Stimulated activated CD4-positive, alpha-beta T cell treated with anti-CD3 and anti-CD28 coated beads, Interleukin-1b, Interleukin-23, amount 100 ng/mL, for 48 hours (primary cell): Measurements from ENCODE around the gene HMOX2.

Experiments used
- DNase-seq: peaks from one replicate; pipeline ENCODE4 v3.0.0-alpha.2; 2020

The HMOX2 gene

DNA sequence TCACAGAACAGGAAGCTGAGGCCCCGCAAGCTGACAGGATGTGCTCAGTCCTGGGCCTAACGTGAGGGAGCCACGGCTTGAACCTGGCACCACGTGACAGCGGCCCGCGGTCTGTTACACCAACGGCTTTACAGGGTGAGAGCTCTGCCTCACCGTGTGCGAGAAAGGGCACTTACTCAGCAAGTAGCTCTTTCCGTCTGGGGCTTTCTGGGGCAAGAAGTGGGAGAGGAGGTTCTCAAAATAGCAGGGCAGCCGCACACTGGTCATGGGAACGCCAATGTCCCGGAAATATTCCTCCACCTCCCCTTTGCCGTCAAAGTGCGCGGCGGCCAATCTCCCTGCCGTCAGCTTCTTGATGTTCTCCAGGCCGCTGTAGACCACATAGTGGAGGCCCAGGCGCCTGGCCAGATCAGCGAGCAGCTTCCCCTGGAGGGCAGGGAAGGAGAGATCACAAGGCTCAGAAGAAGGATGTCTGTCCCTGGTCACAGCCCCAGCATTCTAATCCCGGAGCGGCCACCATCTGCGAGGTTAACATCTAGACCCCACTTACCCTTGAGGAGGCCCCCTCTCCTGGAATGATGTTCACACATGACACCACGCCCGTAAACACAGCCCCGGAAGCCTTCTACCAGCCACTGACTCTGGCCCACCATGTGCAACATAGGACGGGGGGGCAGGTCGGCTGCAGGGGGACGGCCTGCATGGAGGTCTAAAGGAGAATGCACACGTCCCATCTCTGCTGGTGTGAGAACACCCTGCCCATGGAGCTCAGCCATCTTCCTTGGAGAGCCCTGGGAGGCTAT lies 10.0 kb upstream of the HMOX2 start:
- DNase-seq: peak; percentile 48

DNA sequence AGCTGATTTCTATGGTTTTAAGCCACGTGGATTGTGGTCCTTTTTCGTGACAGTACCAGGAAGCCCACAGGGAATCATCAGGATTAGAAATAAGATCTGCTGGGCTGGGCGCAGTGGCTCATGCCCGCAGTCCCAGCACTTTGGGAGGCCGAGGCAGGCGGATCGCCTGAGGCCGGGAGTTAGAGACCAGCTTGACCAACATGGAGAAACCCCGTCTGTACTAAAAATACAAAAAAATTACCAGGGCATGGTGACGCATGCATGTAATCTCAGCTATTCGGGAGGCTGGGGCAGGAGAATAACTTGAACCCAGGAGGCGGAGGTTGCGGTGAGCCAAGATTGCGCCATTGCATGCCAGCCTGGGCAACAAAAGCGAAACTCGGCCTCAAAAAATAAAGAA lies 8.3 kb upstream of the HMOX2 start:
- DNase-seq: no peak

DNA sequence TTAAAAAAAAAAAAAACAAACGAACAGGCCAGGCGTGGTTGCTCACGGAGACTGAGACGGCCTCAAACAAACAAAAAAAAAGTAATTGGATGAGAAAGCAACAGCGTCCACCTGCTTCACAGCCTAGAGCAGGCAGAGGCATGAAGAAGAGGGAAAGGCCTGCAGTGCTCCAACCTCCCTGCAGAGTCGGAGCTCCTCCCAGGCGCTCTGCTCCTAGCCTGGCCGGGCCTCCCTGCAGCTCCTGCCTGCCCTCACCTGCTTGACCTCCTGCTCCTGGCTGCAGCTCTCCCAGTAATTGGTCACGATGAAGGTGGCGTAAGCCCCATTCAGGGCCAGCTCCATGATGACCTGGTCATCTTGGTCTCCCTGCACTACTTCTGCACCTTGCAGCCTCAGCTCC lies 7.2 kb upstream of the HMOX2 start:
- no peak for DNase-seq

DNA sequence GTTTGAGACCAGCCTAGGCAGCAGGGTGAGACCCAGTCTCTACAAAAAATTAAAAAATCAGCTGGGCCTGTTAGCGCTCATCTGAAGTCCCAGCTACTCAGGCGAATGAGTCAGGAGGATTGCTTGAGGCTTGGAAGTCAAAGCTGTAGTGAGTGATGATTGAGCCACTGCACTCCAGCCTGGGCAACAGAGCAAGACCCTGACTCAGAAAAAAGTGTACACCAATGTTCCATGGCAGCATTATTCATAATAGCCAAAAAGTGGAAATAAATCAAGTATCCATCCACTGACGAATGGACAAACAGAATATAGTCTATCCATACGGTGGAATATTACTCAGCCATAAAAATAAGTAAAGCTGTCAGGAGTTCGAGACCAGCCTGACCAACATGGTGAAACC lies 4.3 kb upstream of the HMOX2 start:
- no peak for DNase-seq

DNA sequence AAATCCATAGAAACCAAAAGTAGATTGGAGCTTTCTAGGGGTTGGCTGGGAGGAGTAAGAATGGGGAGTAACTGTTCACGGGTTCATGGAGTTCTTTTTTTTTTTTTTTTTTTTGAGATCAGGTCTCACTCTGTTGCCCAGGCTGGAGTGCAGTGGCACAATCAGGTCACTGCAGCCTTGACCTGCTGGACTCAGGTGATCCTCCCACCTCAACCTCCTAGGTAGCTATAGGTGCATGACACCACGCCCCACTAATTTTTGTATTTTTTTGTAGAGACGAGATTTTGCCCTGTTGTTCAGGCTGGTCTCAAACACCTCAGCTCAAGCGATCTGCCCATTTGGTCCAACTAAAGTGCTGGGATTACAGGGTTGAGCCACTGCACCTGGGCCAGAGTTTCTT lies 3.3 kb upstream of the HMOX2 start:
- no peak for DNase-seq

DNA sequence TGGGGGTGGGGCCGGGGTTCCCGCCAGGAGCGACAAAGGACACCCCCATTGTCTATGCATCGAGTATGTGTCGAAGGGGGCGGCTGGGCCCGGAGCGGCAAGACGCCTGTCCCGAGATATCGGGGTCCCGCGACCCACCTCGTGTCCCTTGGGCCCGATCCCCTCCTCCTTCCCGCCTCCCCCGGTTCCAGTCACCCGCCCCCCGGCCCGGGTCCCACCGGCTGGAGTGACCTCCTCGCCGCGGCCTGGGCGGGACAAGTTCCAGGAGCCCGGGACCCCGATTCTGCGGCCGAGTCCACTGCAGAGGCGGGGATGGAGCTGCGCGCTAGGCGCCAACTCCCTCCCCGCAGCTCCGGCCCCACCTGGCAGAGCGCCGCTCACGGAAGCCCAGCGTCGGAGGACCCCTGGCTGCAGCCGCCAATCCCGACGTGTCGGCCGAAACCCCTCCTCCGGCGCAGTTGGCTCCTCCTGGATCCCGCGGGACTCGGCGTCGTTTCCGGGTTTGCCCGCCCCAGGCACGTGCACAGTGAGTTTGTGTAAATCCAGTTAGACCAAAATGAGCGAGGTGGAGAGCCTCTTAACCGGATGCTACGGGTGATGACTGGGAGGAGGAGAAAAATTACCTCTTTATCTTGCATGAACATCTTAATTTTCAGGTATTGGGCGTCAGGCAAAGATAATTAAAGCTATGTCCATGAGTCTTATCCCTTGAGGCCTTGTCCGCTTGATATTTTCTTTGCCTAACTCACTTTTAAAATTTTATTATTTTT lies 1.8 kb upstream of the HMOX2 start, which contains the start of gene NMRAL1:
Gene NMRAL1 (minus strand): TSS at position 434 of the 770 bp plus-strand sequence. CDS start 493 bp downstream, outside the sequence.
- DNase-seq: peak; percentile 95

DNA sequence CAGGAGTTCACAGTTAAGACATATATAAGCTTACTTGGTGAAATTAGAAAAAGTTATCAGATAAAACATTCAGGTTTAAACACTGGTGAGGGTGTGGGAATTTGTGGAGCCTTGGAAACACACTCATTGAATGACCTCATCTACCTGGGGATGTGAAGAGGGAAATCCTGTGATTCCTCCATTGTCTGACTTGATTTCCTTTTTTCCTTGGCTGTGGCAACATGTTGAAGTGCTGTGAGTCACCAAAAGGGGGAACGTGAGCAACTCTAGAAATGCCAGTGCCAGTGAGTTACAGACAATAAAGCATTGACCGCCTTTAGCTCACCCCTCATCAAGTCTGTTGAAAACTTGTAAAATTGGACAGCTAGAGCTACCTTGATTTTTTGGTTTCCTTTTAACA lies 1.8 kb downstream of the HMOX2 start:
- DNase-seq: no peak

DNA sequence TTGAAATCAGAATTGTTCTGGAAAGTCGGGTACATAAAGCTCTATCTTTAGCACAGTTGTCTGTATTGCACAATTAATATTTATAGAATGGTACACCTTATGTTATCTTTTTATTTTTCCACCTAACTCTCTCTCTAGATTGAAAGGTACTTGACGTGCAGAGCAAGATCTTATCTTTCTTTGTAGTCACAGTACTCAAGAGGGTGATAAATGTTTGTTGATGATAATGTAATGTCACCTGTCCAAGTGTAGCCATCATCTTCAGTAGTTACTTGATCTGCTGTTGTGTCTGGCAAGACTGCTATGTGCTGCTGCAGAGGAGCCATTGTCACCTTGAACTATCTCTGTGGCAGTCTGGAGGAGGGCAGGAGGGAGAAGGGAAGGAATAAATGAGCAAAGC lies 5.3 kb downstream of the HMOX2 start:
- DNase-seq: no peak

DNA sequence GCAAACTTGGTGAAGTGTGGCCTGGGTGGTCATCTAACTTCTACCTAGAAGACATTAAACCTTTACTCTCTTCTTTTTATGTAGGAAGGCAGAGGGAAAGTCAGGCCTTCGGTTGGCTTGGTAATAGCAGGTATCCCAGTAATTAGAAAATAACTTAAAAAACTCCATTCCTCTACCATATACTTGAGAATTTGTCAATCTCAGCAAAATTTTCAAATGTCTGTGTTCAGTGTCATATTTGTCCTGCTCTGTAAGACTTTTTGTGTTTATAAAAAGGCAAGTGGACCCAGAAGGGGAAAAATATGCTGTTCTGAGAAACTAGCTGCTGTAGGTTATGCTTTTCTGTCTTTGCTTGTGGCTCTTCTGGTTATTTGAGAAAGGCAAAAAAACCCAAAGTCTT lies 5.8 kb downstream of the HMOX2 start:
- no peak for DNase-seq

DNA sequence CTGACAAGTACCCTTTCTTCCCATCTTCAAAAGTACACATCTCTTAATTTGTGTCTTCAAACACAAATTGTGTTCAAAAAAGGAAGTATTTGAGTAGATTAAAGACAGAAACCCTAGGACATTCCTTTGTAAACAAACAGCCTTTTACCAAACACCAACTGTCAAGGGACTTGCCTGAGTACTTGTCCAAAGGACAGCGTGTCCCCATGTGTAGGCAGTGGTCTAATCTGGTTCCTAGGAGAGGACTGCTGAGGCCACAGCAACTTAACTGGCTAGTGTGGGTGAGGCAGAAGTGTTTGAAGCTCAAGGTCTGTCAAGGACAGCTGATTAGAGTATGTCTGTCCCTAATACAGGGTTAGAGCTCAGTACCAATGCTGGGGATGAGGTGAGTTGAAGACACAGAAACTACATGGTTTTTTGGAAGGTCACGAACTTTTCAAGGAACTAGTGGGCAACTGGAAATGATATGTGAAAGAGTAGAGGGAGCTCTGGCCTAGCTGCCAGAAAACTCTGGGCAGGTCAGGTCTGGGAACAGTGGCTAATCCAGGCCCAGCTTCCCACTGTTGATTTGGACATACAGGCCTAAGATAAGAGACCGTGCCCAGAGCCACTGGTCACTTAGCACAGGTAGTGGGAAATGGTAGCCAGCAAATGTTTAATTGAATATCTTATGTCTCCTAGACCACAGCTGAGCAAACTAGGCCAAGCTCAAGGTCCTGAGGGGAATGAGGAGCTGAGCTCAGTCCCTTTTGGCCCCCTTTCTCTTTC lies 10.1 kb downstream of the HMOX2 start:
- no peak for DNase-seq

DNA sequence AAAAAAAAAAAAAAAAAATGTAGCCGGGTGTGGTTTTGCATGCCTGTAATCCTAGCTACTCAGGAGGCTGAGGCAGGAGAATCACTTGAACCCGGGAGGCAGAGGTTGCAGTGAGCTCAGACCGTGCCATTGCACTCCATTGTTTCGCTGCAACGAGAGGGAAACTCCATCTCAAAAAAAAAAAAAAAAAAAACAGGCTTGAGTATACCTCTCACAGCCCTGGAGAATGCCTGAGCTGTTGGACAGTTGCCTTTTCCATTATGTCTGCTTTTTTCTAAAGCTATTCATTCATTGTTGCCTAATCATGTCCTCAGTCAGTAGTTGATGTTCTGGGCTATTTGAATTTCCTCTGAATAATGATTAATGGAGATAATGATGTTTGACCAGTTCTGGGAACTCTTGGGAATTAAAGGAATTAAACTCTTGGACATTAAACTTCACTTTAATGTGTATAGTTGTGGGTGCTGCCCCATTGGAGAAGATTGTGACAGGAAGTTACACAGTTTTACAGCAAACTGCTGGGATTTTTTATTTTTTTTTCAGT lies 11.8 kb downstream of the HMOX2 start:
- no peak for DNase-seq

DNA sequence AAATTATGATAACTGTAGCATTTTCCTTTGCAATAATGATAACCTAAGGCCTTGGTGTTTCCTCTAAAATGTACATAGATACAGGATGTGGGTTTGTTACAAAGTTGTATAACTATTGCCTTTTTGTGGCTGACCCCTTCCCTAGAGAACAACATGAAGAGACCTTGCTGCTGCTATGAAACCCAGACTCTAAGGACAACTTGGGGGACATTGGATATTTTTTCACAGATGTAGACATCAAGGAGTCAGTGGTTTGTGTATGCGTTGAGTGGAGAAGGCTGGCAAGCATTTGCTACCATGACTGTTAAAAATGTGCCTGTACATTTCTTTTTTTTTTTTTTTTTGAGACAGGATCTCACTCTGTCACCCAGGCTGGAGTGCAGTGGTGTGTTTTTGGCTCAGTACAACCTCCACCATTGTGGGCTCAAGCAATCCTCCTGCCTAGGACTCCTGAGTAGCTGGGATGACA lies 12.3 kb downstream of the HMOX2 start:
- DNase-seq: no peak

DNA sequence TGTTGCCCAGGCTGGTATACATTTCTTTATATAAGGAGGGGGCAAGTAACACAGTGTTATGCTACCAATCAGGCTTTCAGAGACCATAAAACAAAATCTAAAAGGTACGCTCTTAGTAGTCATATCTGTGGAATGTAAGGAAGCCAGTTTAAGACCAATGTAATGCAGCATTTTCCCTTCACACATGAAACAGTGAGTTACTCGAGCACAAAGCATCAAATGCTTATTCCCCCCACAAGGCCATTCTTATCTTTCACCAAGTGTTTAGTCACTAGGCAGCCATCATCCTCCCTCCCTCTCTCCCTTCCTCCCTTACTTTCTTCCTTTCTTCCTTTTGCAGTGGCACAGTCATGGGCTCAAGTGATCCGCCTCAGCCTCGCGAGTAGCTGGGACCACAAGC lies 12.8 kb downstream of the HMOX2 start:
- no peak for DNase-seq

DNA sequence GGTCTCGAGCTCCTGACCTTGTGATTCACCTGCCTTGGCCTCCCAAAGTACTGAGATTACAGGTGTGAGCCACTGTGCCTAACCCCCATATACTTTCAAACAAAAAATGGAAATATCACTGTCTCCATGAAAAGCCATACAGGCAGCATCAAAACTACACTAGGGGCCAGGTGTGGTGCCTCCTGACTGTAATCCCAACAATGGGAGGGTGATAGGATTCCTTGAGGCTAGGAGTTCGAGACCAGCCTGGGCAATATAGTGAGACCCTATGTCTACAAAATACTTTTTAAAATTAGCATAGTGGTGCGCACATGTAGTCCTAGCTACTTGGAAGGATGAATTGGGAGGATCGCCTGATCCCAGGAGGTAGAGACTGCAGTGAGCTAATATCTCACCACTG lies 15.7 kb downstream of the HMOX2 start:
- no peak for DNase-seq

DNA sequence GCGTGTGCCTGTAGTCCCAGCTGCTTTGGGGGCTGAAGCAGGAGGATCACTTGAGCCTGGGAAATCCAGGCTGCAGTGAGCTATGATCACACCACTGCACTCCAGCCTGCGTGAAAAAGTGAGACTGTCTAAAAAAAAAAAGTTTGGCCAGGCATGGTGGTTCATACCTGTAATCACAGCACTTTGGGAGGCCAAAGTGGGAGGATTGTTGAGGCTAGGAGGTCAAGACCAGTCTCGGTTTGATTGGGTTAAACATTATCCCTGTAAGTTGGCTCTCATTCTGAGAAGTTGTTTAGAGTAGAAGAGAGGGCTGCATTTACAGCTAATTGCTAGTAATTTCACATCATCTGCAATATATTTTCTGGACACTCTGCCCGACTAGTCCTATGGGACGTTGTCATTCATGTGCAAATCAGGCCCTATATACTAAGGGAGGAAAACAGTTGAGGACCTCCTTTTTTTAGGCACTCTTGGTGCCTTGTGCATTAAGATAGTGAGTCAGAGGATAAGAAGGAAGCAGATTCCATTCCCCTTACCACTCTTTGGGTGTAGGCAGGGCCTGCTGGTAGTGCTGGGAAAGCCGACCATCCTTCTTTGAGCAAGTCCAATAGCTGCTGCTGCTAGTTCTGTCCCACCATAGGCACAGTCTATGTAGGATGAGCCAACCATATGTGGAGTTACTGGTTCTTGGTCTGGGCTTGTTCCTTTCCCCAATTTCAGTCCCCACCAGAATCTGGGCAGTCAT lies 18.7 kb downstream of the HMOX2 start:
- DNase-seq: no peak

DNA sequence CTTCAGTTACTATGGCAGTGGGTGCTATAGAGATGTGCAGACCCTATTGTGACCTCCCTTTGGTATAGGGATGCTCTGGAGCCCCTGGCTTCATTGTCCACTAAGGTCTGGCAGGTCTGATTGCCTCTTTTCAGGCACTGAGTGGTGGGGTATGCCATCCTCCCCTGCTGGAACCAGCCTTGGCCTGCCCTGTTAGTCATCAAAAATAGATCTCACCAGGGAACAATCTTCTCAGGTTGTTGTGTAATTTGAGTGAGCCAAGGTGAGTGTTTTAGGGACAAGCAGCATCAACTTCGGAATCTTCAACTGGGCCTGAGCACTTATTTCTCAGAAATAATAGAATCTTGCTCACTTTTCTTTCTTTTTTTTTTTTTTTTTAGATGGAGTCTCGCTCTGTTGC lies 19.6 kb downstream of the HMOX2 start:
- DNase-seq: no peak

DNA sequence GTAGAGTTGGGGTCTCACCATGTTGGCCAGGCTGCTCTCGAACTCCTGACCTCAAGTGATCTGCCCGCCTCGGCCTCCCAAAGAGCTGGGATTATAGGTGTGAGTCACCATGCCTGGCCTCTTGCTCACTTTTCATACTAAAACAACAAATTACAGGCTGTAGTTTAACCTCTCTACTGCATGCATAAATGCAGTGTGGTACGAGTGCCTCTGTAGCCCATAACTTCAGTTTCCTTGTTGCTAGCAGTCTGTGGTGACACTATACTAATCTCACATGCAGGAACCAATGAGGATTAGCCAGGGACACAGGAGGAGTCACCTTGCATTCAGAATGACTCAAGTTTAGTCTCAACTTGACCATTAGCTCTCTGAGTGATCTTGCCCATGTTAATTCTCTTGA lies 20.1 kb downstream of the HMOX2 start:
- DNase-seq: no peak

DNA sequence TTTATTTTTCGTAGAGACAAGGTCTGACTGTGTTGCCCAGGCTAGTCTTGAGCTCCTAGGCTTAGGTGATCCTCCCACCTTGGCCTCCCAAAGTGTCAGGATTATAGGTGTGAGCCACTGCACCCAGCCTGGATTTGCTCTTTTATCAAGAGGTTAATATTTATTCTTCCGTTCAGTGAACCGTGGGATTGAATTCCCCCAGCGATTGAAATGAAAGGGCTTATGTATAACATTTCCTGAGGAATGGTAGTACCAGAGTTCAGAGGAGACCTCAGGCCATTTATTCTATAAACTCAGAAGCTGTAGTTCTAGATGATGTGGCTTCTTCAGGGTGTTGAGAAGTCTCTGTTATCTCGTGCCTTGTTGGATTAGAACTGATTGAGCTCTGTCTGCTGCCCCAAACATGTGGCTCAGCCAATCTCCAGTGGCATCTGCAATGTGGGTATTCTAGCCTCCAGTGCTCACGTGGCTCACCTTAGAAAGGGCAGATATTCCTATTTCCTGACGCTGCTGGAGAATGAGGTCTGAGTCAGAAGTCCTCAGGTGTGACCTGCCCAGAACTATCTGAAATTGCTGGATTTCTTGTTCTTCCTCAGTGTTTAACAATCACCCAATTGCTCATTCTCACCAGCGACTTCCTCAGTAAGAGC lies 22.5 kb downstream of the HMOX2 start:
- DNase-seq: no peak

DNA sequence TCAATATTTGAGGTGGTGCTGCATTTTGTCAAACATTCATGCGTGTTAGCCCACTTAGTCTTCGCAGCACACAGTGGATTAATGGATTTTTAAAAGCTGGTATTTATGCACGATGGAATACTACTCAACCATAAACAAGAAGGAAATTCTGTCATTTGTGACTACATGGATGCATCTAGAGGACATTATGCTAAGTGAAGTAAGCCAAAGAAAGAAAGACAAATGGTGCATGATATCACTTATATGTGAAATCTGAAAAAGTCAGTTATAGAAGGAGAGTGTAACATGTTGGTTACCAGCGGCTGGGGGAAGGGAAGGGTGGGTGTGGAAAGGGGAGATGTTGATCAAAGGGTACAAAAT lies 23.0 kb downstream of the HMOX2 start:
- no peak for DNase-seq

DNA sequence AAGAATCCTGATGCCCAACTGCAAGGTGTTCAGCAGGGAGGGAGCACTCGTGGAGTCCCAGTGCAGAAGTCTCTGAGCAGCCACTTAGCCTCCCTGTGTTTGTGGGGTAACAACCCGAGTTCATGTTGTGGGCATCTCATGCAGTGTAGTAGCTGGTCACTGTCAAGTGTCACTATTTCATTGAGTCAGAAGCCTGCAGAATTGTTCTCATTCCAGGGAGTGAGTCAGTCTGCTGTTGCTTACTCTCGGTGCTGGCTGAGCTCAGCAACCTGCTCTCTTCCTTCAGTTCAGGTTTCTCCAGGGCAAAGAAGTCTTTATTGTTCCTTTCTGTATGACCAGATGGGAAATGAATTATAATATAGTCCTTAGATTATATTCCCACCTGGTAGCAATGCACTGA lies 24.1 kb downstream of the HMOX2 start:
- DNase-seq: peak; percentile 34

DNA sequence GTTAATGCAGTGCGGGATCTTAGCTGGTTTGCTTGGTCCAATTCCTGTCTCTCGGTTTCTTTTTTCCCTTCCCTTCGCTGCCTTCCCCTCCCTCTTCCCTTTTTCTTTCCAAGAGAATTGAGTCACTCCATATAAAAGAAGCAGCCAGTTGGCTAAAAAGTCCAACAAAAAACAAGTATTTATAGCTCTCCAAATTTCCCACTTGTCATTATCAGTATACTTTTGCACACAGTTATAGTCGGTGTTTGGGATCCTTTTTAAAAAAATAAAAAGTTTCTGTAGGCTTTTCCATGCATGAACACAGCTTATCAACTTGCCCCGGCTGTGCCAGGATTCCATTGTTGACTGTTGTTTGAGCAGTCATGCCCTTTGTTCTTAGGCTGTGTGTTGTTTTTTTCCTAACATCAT lies 24.9 kb downstream of the HMOX2 start:
- no peak for DNase-seq
